MM.1S (cell line): ENCODE measurements around the gene KIAA1191.

Experiments used
- DNase-seq: peaks from one replicate; pipeline ENCODE4 v3.0.0-alpha.2; 2015
- H2AFZ ChIP-seq: fragments of 300-600 bp; sonication (generic); 2 replicates; pipeline ENCODE4 v1.6.0; 2016; ENCODE audit warnings: antibody characterized with exemption, low read length
- H3F3A ChIP-seq: fragments of 300-600 bp; sonication (generic); 2 replicates; pipeline ENCODE4 v1.6.1; 2016; ENCODE audit warnings: mild to moderate bottlenecking, antibody characterized with exemption, low read length, moderate library complexity, mixed read lengths; ENCODE audit not compliant: insufficient read depth
- H3K27ac ChIP-seq: fragments of 300-600 bp; sonication (generic); 2 replicates; pipeline ENCODE4 v1.5.1; 2016; ENCODE audit warnings: mild to moderate bottlenecking, low read length
- H3K27me3 ChIP-seq: fragments of 300-600 bp; sonication (generic); replicated peaks from 2 replicates; pipeline ENCODE4 v1.6.0; 2016; ENCODE audit warnings: low read length; ENCODE audit not compliant: insufficient read depth
- H3K36me3 ChIP-seq: fragments of 300-600 bp; sonication (generic); replicated peaks from 2 replicates; pipeline ENCODE4 v1.6.1; 2016; ENCODE audit warnings: mild to moderate bottlenecking, low read length, mixed read lengths; ENCODE audit not compliant: insufficient read depth
- H3K4me1 ChIP-seq: fragments of 300-600 bp; sonication (generic); 2 replicates; pipeline ENCODE4 v1.6.1; 2016; ENCODE audit warnings: low read length, mixed read lengths
- H3K4me2 ChIP-seq: fragments of 300-600 bp; sonication (generic); 2 replicates; pipeline ENCODE4 v1.6.0; 2016; ENCODE audit warnings: low read depth, low read length
- H3K4me3 ChIP-seq: fragments of 300-600 bp; sonication (generic); 2 replicates; pipeline ENCODE4 v1.5.1; 2016; ENCODE audit warnings: low read length, mixed read lengths
- H3K79me2 ChIP-seq: fragments of 300-600 bp; sonication (generic); 2 replicates; pipeline ENCODE4 v1.6.1; 2016; ENCODE audit warnings: mixed run types, low read length, mixed read lengths
- H3K9ac ChIP-seq: fragments of 300-600 bp; sonication (generic); 2 replicates; pipeline ENCODE4 v1.6.1; 2016; ENCODE audit warnings: low read length, mixed read lengths
- H3K9me2 ChIP-seq: fragments of 300-600 bp; sonication (generic); replicated peaks from 2 replicates; pipeline ENCODE4 v1.6.1; 2016; ENCODE audit warnings: mild to moderate bottlenecking, low read length, mixed read lengths; ENCODE audit not compliant: insufficient read depth
- H3K9me3 ChIP-seq: fragments of 300-600 bp; sonication (generic); replicated peaks from 2 replicates; pipeline ENCODE4 v1.6.1; 2016; ENCODE audit warnings: mild to moderate bottlenecking, low read length, mixed read lengths; ENCODE audit not compliant: insufficient read depth
- H4K20me1 ChIP-seq: fragments of 300-600 bp; sonication (generic); 2 replicates; pipeline ENCODE4 v1.6.1; 2016; ENCODE audit warnings: mild to moderate bottlenecking, low read length, moderate library complexity, mixed read lengths; ENCODE audit not compliant: insufficient read depth
- EZH2 ChIP-seq: fragments of 300-600 bp; sonication (generic); optimal IDR thresholded peaks from 2 replicates; pipeline ENCODE3; 2017; ENCODE audit warnings: low read depth, mild to moderate bottlenecking, antibody characterized with exemption, low read length, mixed read lengths
- EZH2phosphoT487 ChIP-seq: fragments of 300-600 bp; sonication (generic); IDR thresholded peaks from 2 replicates; pipeline ENCODE4 v1.6.1; 2018; ENCODE audit warnings: antibody characterized with exemption, low read length
- TF ChIP-seq, protein P1 (sequence below): fragments of 300-600 bp; sonication (generic); IDR thresholded peaks from 2 replicates; pipeline ENCODE4 v1.5.1; 2016; ENCODE audit warnings: antibody characterized with exemption, low read length, mixed read lengths

The KIAA1191 gene

DNA sequence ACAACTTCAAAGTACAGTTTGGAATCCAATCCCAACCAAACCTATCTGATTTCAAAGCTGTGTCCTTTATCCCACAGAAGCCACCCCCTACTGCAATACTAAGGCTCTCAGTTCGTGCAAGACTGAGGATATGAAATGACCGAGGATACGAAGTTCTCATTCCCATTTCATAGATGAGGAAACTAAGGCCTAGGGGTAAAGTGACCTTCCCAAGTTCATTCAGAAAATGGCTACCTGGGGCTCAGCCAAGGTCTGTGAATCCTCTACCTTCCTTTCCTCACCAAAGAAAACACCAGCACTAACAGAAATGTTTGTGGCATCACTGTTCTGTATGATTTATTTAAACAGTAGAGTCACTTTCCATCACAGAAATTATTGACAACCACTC lies 5.4 kb downstream of the KIAA1191 start:
- H3K79me2 ChIP-seq = peaks cover 52% of the 10 kb centered on the region

DNA sequence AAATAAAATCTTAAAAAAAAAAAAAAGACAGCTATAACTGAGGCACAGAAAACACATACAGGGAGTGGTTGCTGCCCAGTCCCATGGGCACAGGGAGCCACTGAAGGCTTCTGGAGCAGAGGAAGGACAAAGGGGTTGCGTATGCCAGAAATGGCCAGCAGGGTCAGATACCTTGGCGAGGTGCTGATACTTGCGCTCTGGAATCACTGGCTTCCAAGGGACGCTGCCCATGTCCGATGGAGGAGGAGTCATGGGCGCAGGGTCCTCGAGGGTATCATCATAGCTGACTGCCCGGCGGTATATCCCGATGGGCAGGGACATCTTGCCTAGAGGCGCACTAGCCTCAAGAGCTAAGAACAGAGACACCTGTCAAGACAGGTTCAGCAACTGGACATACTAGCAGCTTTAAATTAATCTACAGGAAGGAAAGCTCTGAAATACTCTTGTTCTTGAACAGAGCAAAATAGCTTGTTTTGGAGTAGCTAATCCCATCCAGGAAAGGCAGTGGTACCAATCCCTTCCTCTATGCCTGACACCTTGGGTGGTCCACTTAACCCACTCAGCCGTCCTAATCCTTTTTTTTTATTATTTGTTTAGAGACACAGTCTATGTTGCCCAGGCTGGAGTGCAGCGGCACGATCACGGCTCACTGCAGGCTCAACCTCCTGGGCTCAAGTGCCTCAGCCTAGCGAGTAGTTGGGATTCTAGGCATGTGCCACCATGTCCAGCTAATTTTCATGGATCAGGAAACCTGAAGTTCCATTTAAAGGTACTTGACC lies 6.0 kb downstream of the KIAA1191 start:
- Histone ChIP-seq H3K9me3 (no peaks in the 10 kb centered on the region), H3K79me2 (peaks cover 50% of the 10 kb centered on the region), H3K36me3 (no peaks in the 10 kb centered on the region)

More for the DNA sequence above, 5.4 kb downstream of the KIAA1191 start:
- Histone ChIP-seq H2AFZ (no peak overlapping the region), H3F3A (no peaks in the 10 kb centered on the region), H3K27me3 (no peaks in the 10 kb centered on the region), H3K4me2 (no peak overlapping the region), H3K4me3 (no peak overlapping the region), H3K9me3 (no peaks in the 10 kb centered on the region), H3K36me3 (no peaks in the 10 kb centered on the region), H3K4me1 (no peaks in the 10 kb centered on the region), H3K27ac (no peak overlapping the region), H3K9me2 (no peaks in the 10 kb centered on the region), H3K9ac (no peak overlapping the region), H4K20me1 (no peaks in the 10 kb centered on the region)
- no peak for DNase-seq
- TF ChIP-seq EZH2phosphoT487 (no peak), EZH2 (no peak)
- TF ChIP-seq, protein P1, sequence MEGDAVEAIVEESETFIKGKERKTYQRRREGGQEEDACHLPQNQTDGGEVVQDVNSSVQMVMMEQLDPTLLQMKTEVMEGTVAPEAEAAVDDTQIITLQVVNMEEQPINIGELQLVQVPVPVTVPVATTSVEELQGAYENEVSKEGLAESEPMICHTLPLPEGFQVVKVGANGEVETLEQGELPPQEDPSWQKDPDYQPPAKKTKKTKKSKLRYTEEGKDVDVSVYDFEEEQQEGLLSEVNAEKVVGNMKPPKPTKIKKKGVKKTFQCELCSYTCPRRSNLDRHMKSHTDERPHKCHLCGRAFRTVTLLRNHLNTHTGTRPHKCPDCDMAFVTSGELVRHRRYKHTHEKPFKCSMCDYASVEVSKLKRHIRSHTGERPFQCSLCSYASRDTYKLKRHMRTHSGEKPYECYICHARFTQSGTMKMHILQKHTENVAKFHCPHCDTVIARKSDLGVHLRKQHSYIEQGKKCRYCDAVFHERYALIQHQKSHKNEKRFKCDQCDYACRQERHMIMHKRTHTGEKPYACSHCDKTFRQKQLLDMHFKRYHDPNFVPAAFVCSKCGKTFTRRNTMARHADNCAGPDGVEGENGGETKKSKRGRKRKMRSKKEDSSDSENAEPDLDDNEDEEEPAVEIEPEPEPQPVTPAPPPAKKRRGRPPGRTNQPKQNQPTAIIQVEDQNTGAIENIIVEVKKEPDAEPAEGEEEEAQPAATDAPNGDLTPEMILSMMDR = no peak

GRCh38 chr5:176353533-176353932 lies 8.0 kb downstream of the KIAA1191 start:
- H3K27me3 ChIP-seq = no peaks in the 10 kb centered on the region
- DNase-seq = no peak
- H3K9ac ChIP-seq = no peak overlapping the region
- H3K4me1 ChIP-seq = no peaks in the 10 kb centered on the region
- no peaks in the 10 kb centered on the region for H4K20me1 ChIP-seq
- no peak overlapping the region for H3K27ac ChIP-seq
- no peaks in the 10 kb centered on the region for H3K36me3 ChIP-seq
- no peaks in the 10 kb centered on the region for H3F3A ChIP-seq
- peaks cover 40% of the 10 kb centered on the region for H3K79me2 ChIP-seq
- no peak overlapping the region for H3K4me2 ChIP-seq
- TF ChIP-seq, protein P1 = no peak
- no peak for TF ChIP-seq EZH2
- no peak for TF ChIP-seq EZH2phosphoT487
- H3K9me2 ChIP-seq = no peaks in the 10 kb centered on the region
- no peak overlapping the region for H2AFZ ChIP-seq
- no peak overlapping the region for H3K4me3 ChIP-seq
- H3K9me3 ChIP-seq = no peaks in the 10 kb centered on the region

More for the DNA sequence above, 6.0 kb downstream of the KIAA1191 start:
- H4K20me1 ChIP-seq = no peaks in the 10 kb centered on the region
- no peaks in the 10 kb centered on the region for H3K27me3 ChIP-seq
- no peaks in the 10 kb centered on the region for H3K9me2 ChIP-seq
- H3K4me1 ChIP-seq = no peaks in the 10 kb centered on the region
- H3F3A ChIP-seq = no peaks in the 10 kb centered on the region
- no peak overlapping the region for H3K4me2 ChIP-seq
- no peak overlapping the region for H3K4me3 ChIP-seq
- DNase-seq = no peak
- TF ChIP-seq EZH2 = no peak
- TF ChIP-seq, protein P1 = 0 out of 2 replicates have a peak, but pooled peaks have one; percentile 4
- no peak overlapping the region for H3K9ac ChIP-seq
- H3K27ac ChIP-seq = no peak overlapping the region
- H2AFZ ChIP-seq = no peak overlapping the region
